Dermis blood vessel endothelial cell (primary cell): ENCODE results near the gene CRISPLD2. TPM values are rescaled to one million over a fixed set of nuclear protein-coding genes. Genes with fewer than 3 reads are reported as not detected.
"Not testable (repeated sequence)": the region's sequence is repeated elsewhere in the genome, so short reads cannot be mapped to it uniquely, and the experiment has no call there.

Experiments used
- DNase-seq: peaks from one replicate; pipeline ENCODE4 v3.0.0; 2010
- total RNA-seq: library from RNA; depleted of rRNA; stranded (reverse); fragments of >200 nt; gene quantifications from 2 replicates; pipeline ENCODE4 v1.2.3, GENCODE V29; 2014

Gene CRISPLD2
- total RNA-seq, 1 donor from 2014 or later: 1.0 TPM

- no peak for DNase-seq
These were observed 3.2 kb downstream of the CRISPLD2 start for GRCh38 chr16:84822990-84823389.

GRCh38 chr16:84823484-84823883 lies 3.7 kb downstream of the CRISPLD2 start:
- DNase-seq: no peak

GRCh38 chr16:84823926-84824325 lies 4.1 kb downstream of the CRISPLD2 start:
- DNase-seq: no peak

- DNase-seq: no peak
These were observed 6.2 kb downstream of the CRISPLD2 start for GRCh38 chr16:84825896-84826557.

- DNase-seq: no peak
These were observed 6.8 kb downstream of the CRISPLD2 start for GRCh38 chr16:84826558-84826941.

- DNase-seq: no peak
These were observed 7.4 kb downstream of the CRISPLD2 start for GRCh38 chr16:84827131-84827574.

- no peak for DNase-seq
These were observed 8.1 kb downstream of the CRISPLD2 start for GRCh38 chr16:84827897-84828296.

GRCh38 chr16:84828322-84828721 lies 8.5 kb downstream of the CRISPLD2 start:
- no peak for DNase-seq

GRCh38 chr16:84829168-84829965 lies 9.6 kb downstream of the CRISPLD2 start:
- no peak for DNase-seq

- DNase-seq: no peak
These were observed 11.1 kb downstream of the CRISPLD2 start for GRCh38 chr16:84830765-84831384.

GRCh38 chr16:84831728-84832127 lies 11.9 kb downstream of the CRISPLD2 start:
- DNase-seq: not testable (repeated sequence)

- no peak for DNase-seq
These were observed 12.8 kb downstream of the CRISPLD2 start for GRCh38 chr16:84832488-84833143.

GRCh38 chr16:84833144-84833500 lies 13.3 kb downstream of the CRISPLD2 start:
- DNase-seq: no peak

- no peak for DNase-seq
These were observed 14.0 kb downstream of the CRISPLD2 start for GRCh38 chr16:84833542-84834402.

GRCh38 chr16:84834403-84834772 lies 14.6 kb downstream of the CRISPLD2 start:
- DNase-seq: no peak

- DNase-seq: peak; percentile 7
These were observed 16.5 kb downstream of the CRISPLD2 start for GRCh38 chr16:84836234-84836647.

- no peak for DNase-seq
These were observed 17.2 kb downstream of the CRISPLD2 start for GRCh38 chr16:84836967-84837366.

GRCh38 chr16:84838383-84838948 lies 18.7 kb downstream of the CRISPLD2 start:
- no peak for DNase-seq

GRCh38 chr16:84839054-84839453 lies 19.3 kb downstream of the CRISPLD2 start:
- peak; percentile 14 for DNase-seq

GRCh38 chr16:84839956-84840355 lies 20.2 kb downstream of the CRISPLD2 start:
- DNase-seq: no peak

GRCh38 chr16:84840687-84841627 lies 21.2 kb downstream of the CRISPLD2 start:
- no peak for DNase-seq
